Activated naive CD8-positive, alpha-beta T cell treated with anti-CD3 and anti-CD28 coated beads, Interleukin-2, amount 50 U/mL, for 16 hours (primary cell): Measurements from ENCODE around the gene OR8I2.
"Not testable (repeated sequence)": the region's sequence is repeated elsewhere in the genome, so short reads cannot be mapped to it uniquely, and the experiment has no call there.

Experiments used
- DNase-seq: peaks from one replicate; pipeline ENCODE4 v3.0.0-alpha.2; 2020; ENCODE audit warnings: low read depth, low spot score

Gene OR8I2

GRCh38 chr11:56093008-56093407 is at the start of gene OR8I2:
Gene OR8I2, plus strand, starts transcription at chr11:56093308. Its CDS starts 0 bp downstream, at chr11:56093308.
- DNase-seq, result no peak

DNA sequence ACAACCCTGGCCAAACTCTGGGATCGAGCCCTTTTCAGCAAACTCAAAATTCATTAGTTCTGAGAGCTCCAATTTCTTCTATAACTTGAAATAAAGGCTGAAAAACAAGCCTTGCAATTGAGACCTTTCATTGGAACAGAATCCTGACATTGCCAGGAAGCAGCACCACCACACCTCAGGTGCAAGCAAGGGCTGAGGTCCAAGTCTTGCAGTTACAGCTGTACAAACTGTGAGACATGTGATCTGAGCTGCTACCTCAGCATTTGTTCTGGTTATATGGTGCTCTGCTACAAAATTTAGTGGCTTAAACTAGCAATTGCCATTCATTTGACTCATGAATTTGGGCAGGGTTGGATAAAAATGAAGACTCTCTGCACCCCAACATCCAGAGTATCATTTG is 47.6 kb upstream of the OR8I2 start:
- DNase-seq, result no peak

- DNase-seq, result no peak
Measured at GRCh38 chr11:56048480-56048879, 44.6 kb upstream of the OR8I2 start.

DNA sequence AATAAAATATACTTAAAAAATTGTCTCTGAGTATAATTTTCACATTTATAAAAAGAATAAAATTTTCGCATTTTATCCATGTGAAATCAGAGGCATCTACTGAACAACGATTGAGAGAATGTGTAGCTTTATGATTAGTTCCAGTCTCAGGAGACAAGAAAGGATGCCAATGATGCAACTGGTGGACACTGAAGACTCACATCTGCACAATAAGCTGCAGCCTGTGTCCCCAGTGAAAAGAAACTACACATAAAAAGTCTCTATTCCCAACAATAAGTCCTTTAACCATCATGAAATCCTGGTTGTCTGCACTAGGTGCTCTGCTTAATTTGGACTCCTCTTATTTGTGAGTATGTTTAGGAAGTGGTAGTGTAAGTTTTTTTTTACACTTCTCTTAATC is 43.6 kb upstream of the OR8I2 start:
- no peak for DNase-seq

- DNase-seq, result not testable (repeated sequence)
Measured at GRCh38 chr11:56056366-56056765, 36.7 kb upstream of the OR8I2 start.

GRCh38 chr11:56057661-56058237 is 35.4 kb upstream of the OR8I2 start:
- DNase-seq, result not testable (repeated sequence)

DNA sequence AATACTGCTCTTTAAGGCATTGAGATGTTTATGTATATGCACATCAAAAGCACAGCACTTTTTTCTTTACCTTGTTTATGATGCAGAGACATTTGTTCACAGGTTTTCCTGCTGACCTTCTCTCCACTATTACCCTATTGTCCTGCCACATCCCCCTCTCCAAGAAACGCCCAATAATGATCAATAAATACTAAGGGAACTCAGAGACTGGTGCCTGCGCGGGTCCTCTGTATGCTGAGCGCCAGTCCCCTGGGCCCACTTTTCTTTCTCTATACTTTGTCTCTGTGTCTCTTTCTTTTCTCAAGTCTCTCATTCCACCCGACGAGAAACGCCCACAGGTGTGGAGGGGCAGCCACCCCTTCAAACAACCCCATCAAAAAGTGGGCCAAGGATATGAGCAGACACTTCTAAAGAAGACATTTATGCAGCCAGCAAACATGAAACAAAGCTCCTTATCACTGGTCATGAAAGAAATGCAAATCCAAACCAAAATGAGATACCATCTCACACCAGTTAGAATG is 34.8 kb upstream of the OR8I2 start:
- not testable (repeated sequence) for DNase-seq

DNA sequence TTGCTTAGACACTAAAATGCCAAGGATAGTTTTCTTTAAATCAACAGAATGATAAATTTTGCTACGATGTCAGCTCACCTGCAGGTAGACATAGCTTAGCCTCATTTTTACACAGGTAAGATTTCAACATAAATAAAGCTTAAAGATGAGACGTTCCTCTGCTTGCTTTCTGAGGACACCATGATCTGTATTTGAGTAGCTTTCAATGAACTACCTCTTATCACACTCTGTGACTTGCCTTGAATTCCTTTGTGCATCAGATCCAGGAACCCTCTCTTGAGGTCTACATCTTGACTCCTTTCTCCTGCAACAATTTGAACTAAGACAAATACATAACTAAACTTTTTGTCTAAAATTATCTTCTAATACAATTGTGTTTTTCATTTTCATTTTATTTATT is 26.1 kb upstream of the OR8I2 start:
- DNase-seq, result no peak

GRCh38 chr11:56089697-56090096 is 3.4 kb upstream of the OR8I2 start:
- DNase-seq, result no peak

- DNase-seq, result no peak
Measured at GRCh38 chr11:56103210-56103737, 10.2 kb downstream of the OR8I2 start, which contains the start of gene OR8H2. Gene OR8H2, plus strand, starts transcription at chr11:56103687. Its CDS starts 1,356 bp downstream, at chr11:56105043.

GRCh38 chr11:56122073-56122472 is 29.0 kb downstream of the OR8I2 start, which contains the start of gene OR8H3:
Gene OR8H3, plus strand, starts transcription at chr11:56122373. Its CDS starts 0 bp downstream, at chr11:56122373.
- no peak for DNase-seq

DNA sequence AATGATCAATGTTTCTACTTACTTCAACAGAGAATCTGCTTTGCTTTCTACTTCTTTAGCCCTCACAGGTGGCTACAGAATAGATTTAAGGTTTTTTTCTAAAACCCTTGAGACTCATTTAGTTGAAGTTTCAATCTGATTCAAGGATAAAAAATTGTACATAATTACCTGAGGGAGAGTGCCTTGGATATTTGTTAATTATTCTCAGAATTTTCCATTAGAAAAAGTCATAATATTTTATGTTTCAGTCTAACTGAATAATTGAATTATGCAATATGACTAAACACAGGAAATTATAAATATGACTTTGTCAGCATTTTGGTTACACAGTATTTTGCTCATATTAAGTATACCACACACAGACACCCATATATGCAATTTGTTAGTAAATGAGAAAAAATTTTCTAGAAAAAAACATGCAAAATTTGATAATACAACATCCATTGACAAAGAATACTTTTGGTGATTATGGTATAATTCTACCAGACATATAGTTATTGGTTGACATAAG is 47.1 kb downstream of the OR8I2 start, which contains the start of gene OR8J3:
OR8J3 (minus strand) TSS at position 51 of the 511 bp plus-strand sequence. CDS start 2,483 bp downstream, outside the sequence.
- DNase-seq, result no peak

DNA sequence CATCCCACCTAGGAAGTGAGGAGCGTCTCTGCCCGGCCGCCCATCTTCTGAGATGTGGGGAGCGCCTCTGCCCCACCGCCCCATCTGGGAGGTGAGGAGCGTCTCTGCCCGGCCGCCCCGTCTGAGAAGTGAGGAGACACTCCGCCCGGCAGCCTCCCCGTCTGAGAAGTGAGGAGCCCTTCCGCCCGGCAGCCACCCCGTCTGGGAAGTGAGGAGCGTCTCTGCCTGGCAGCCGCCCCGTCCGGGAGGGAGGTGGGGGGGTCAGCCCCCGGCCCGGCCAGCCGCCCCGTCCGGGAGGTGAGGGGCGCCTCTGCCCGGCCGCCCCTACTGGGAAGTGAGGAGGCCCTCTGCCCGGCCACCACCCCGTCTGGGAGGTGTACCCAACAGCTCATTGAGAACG is 50.6 kb downstream of the OR8I2 start:
- DNase-seq, result not testable (repeated sequence)
